Transverse colon (tissue), 4 donors: ENCODE measurements around the gene HSD17B7.

Source experiments
- POLR2A ChIP-seq: fragments of 450-650 bp; IDR thresholded peaks from one replicate; pipeline ENCODE4 v1.6.1; 2016; ENCODE audit warnings: antibody characterized with exemption, mild to moderate bottlenecking, moderate library complexity
- POLR2AphosphoS5 ChIP-seq, 3 donors: sonication (generic); formaldehyde crosslinking; IDR thresholded peaks; one replicate each; pipeline ENCODE4 v1.6.1; 2016; ENCODE audit warnings: antibody characterized with exemption in 3 of 3
- TF ChIP-seq, protein P1 (sequence below), 5 experiments: fragments of 200-600 bp in 3 of 5; fragments of 450-650 bp in 2 of 5; sonication (generic) in 3 of 5; IDR thresholded peaks; 1 replicate in 2 of 5; 2 replicates in 3 of 5; pipeline ENCODE4 v1.5.1; 2016 to 2017; ENCODE audit warnings: antibody characterized with exemption in 5 of 5, inconsistent platforms in 3 of 5, mild to moderate bottlenecking in 2 of 5, moderate library complexity in 1 of 5

DNA sequence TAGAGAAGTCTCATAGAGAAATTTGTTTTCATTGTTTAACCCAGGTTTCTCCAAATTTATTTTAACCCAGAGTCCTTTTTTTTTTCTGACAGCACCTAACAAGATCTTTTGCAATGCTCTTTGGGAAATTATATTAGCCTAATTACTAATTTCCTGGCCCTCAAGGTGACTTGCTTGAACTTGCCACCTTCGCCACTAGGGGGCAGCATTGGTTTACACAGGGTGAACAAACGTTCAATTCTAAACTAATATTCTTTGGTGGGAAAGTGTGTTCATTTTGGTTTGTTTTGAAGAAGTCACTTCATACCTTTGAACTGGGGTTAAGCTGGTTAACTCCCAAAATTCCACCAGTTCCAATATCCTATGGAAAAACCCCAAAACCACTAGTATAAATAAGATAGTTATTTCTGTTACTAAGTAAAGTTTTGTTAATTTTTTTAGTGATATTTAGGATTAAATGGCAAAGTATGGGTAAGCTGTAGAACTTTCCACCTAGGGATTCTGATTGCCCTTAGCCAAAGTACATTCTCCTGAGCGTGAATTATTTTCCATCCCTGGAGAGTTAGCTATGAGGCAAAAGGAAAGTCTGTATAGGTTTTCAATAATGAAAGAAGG, 57.4 kb downstream of the HSD17B7 start:
- TF ChIP-seq, protein P1, sequence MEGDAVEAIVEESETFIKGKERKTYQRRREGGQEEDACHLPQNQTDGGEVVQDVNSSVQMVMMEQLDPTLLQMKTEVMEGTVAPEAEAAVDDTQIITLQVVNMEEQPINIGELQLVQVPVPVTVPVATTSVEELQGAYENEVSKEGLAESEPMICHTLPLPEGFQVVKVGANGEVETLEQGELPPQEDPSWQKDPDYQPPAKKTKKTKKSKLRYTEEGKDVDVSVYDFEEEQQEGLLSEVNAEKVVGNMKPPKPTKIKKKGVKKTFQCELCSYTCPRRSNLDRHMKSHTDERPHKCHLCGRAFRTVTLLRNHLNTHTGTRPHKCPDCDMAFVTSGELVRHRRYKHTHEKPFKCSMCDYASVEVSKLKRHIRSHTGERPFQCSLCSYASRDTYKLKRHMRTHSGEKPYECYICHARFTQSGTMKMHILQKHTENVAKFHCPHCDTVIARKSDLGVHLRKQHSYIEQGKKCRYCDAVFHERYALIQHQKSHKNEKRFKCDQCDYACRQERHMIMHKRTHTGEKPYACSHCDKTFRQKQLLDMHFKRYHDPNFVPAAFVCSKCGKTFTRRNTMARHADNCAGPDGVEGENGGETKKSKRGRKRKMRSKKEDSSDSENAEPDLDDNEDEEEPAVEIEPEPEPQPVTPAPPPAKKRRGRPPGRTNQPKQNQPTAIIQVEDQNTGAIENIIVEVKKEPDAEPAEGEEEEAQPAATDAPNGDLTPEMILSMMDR (IDR thresholded peaks at IDR 0.05) = peak; percentile 74 to 97 (median 94)
- TF ChIP-seq POLR2AphosphoS5 (IDR thresholded peaks at IDR 0.05) (no peak), POLR2A (no peak)
